KG1 (cell line): ENCODE measurements around the gene ZNF646.

Source experiments
- DNase-seq: peaks from one replicate; lab custom pipeline; 2025; lab: John Stamatoyannopoulos, UW

ZNF646 gene

GRCh38 chr16:31064882-31065461 is 9.2 kb upstream of the ZNF646 start:
- DNase-seq = no peak

GRCh38 chr16:31067342-31067741 is 6.9 kb upstream of the ZNF646 start:
- no peak for DNase-seq

- DNase-seq = no peak
Measured at GRCh38 chr16:31071861-31072260, 2.4 kb upstream of the ZNF646 start.

GRCh38 chr16:31072540-31073141 is 1.6 kb upstream of the ZNF646 start:
- peak; percentile 42 for DNase-seq

- DNase-seq = peak; percentile 83
Measured at GRCh38 chr16:31073142-31073969, 866 bp upstream of the ZNF646 start.

GRCh38 chr16:31074814-31075183 is 577 bp downstream of the ZNF646 start:
- DNase-seq = no peak

GRCh38 chr16:31076319-31076718 is 2.1 kb downstream of the ZNF646 start:
- no peak for DNase-seq

- no peak for DNase-seq
Measured at GRCh38 chr16:31077024-31077423, 2.8 kb downstream of the ZNF646 start.

GRCh38 chr16:31077592-31078396 is 3.6 kb downstream of the ZNF646 start:
- DNase-seq = no peak

GRCh38 chr16:31078597-31079341 is 4.5 kb downstream of the ZNF646 start:
- no peak for DNase-seq

- no peak for DNase-seq
Measured at GRCh38 chr16:31079342-31079944, 5.2 kb downstream of the ZNF646 start.

GRCh38 chr16:31080035-31080629 is 5.9 kb downstream of the ZNF646 start:
- no peak for DNase-seq

- no peak for DNase-seq
Measured at GRCh38 chr16:31080756-31081419, 6.7 kb downstream of the ZNF646 start.

- DNase-seq = no peak
Measured at GRCh38 chr16:31081428-31082351, 7.5 kb downstream of the ZNF646 start.

GRCh38 chr16:31082368-31083045 is 8.3 kb downstream of the ZNF646 start:
- DNase-seq = no peak

- DNase-seq = no peak
Measured at GRCh38 chr16:31083081-31083480, 8.9 kb downstream of the ZNF646 start.

- DNase-seq = no peak
Measured at GRCh38 chr16:31083556-31083955, 9.3 kb downstream of the ZNF646 start.

- DNase-seq = no peak
Measured at GRCh38 chr16:31083981-31084380, 9.8 kb downstream of the ZNF646 start.
